Stomach (tissue), 9 donors: Measurements from ENCODE around the gene EIF4A3. TPM values are rescaled to one million over a fixed set of nuclear protein-coding genes. Genes with fewer than 3 reads are reported as not detected.

Experiments used
- DNase-seq, 2 donors: peaks; one replicate each; pipeline versions ENCODE4 v3.0.0 to v3.0.0-alpha.2; 2013 to 2019
- H3K27ac ChIP-seq, 5 donors: fragments of 200-600 bp in 4 of 5; sonication (generic) in 4 of 5; one replicate each; pipeline ENCODE4 v1.5.1; 2013 to 2019; ENCODE audit warnings: mild to moderate bottlenecking in 1 of 5, moderate library complexity in 1 of 5
- H3K27me3 ChIP-seq, 3 donors: fragments of 200-600 bp; sonication (generic); one replicate each; pipeline ENCODE4 v1.5.1; 2017 to 2019; ENCODE audit warnings: mixed run types in 1 of 3
- H3K36me3 ChIP-seq, 4 donors: fragments of 200-600 bp; sonication (generic); 1 replicate in 3 of 4; 2 replicates in 1 of 4; pipeline ENCODE4 v1.5.1; 2016 to 2019
- H3K4me1 ChIP-seq, 4 donors: fragments of 200-600 bp; sonication (generic); one replicate each; pipeline ENCODE4 v1.5.1; 2016 to 2019
- H3K4me3 ChIP-seq, 4 donors: fragments of 200-600 bp; sonication (generic) in 3 of 4; one replicate each; pipeline ENCODE4 v1.5.1; 2016 to 2019; ENCODE audit warnings: mild to moderate bottlenecking in 1 of 4
- H3K9me3 ChIP-seq, 4 donors: fragments of 200-600 bp; sonication (generic); one replicate each; pipeline ENCODE4 v1.5.1; 2016 to 2019
- CTCF ChIP-seq, 7 experiments: fragments of 450-650 bp in 4 of 7; fragments of 200-600 bp in 3 of 7; sonication (generic) in 3 of 7; IDR thresholded peaks; one replicate each; pipeline ENCODE4 v1.5.1; 2016 to 2019; ENCODE audit warnings: antibody characterized with exemption in 7 of 7, control low read depth in 2 of 7, mild to moderate bottlenecking in 1 of 7
- EP300 ChIP-seq: sonication (generic); formaldehyde crosslinking; IDR thresholded peaks from one replicate; pipeline ENCODE4 v1.6.1; 2017; ENCODE audit warnings: antibody characterized with exemption
- POLR2A ChIP-seq, 4 donors: fragments of 450-650 bp; IDR thresholded peaks; one replicate each; pipeline ENCODE4 v1.6.1; 2016; ENCODE audit warnings: antibody characterized with exemption in 4 of 4, control low read depth in 2 of 4, mild to moderate bottlenecking in 1 of 4, moderate library complexity in 1 of 4
- POLR2AphosphoS5 ChIP-seq, 3 donors: sonication (generic); formaldehyde crosslinking; IDR thresholded peaks; one replicate each; pipeline ENCODE4 v1.6.1; 2016; ENCODE audit warnings: antibody characterized with exemption in 3 of 3
- WGBS, 5 donors: extraction: QIAGEN DNeasy Blood & Tissue Kit in 3 of 5; methylation state at CpG; one replicate each; pipeline versions ENCODE4 v1.1.5 to v1.1.7; 2013 to 2018; 5-methylcytosine and 5-hydroxymethylcytosine counted together
- intact Hi-C: fragments of 100-400 bp; cut with DNase I; formaldehyde crosslinking; loops from one replicate; pipeline ENCODE4 v1.15.1; 2023; ENCODE audit warnings: low total_unique reads
- polyA plus RNA-seq, 3 donors: library from polyadenylated mRNA; stranded (reverse); fragments of 200-250 nt; gene quantifications; one replicate each; pipeline ENCODE4 v1.2.3, GENCODE V29; 2013
- total RNA-seq, 5 donors: library from RNA; depleted of rRNA; stranded (reverse); fragments of >200 nt; gene quantifications; one replicate each; pipeline versions ENCODE4 v1.1.0 to v1.2.3, GENCODE V29; 2014 to 2016
- donor health status: healthy with polysubstance abuse.
- donor health status: Bipolar disorder and iron deficiency.
- donor health status: healthy.

EIF4A3 gene
- total and polyA plus RNA-seq, 8 donors: 17.5 to 78.2 (median 49.2) TPM

- TF ChIP-seq EP300 (no peak), POLR2AphosphoS5 (IDR thresholded peaks at IDR 0.05) (no peak), CTCF (IDR thresholded peaks at IDR 0.05) (no peak), POLR2A (IDR thresholded peaks at IDR 0.05) (no peak)
- intact Hi-C loops: no loop called here
- Histone ChIP-seq H3K4me3 (no peak overlapping the region), H3K27ac (no peak overlapping the region), H3K9me3 (no peaks in the 10 kb centered on the region), H3K27me3 (peaks cover 0 to 54% (median 0%) of the 10 kb centered on the region in 3 donors), H3K4me1 (no peaks in the 10 kb centered on the region), H3K36me3 (no peaks in the 10 kb centered on the region)
- 80 to 86% (median 83%) methylated on average over 9 to 14 of the region's 14 CpGs for WGBS, 5 donors
- no peak for DNase-seq
Measured at GRCh38 chr17:80195141-80195540, 48.2 kb upstream of the EIF4A3 start.

GRCh38 chr17:80191865-80192661 lies 45.1 kb upstream of the EIF4A3 start:
- H3K4me1 ChIP-seq: peaks cover 9 to 14% (median 11%) of the 10 kb centered on the region in 4 donors
- no peak overlapping the region for H3K27ac ChIP-seq
- peak in 1 of 2 donors; percentile 52 for DNase-seq
- intact Hi-C loops: no loop called here
- no peaks in the 10 kb centered on the region for H3K36me3 ChIP-seq
- peaks cover 0 to 46% (median 0%) of the 10 kb centered on the region in 3 donors for H3K27me3 ChIP-seq
- no peak overlapping the region for H3K4me3 ChIP-seq
- TF ChIP-seq POLR2A (IDR thresholded peaks at IDR 0.05): no peak
- TF ChIP-seq CTCF (IDR thresholded peaks at IDR 0.05): no peak
- TF ChIP-seq EP300: no peak
- no peak for TF ChIP-seq POLR2AphosphoS5 (IDR thresholded peaks at IDR 0.05)
- H3K9me3 ChIP-seq: no peaks in the 10 kb centered on the region
- WGBS, 5 donors: 61 to 66% (median 65%) methylated on average over 28 to 29 of the region's 29 CpGs

GRCh38 chr17:80191192-80191591 lies 44.3 kb upstream of the EIF4A3 start:
- H3K27ac ChIP-seq: no peak overlapping the region
- intact Hi-C loops: no loop called here
- WGBS, 5 donors: 82 to 86% (median 85%) methylated on average over 19 to 20 of the region's 20 CpGs

GRCh38 chr17:80190716-80191115 lies 43.8 kb upstream of the EIF4A3 start:
- Histone ChIP-seq H3K27ac (no peak overlapping the region), H3K9me3 (no peaks in the 10 kb centered on the region), H3K4me3 (no peak overlapping the region), H3K27me3 (peaks cover 0 to 44% (median 0%) of the 10 kb centered on the region in 3 donors), H3K36me3 (no peaks in the 10 kb centered on the region), H3K4me1 (peaks cover 11 to 16% (median 13%) of the 10 kb centered on the region in 4 donors)
- no peak for DNase-seq
- TF ChIP-seq POLR2A (IDR thresholded peaks at IDR 0.05) (no peak), EP300 (no peak), POLR2AphosphoS5 (IDR thresholded peaks at IDR 0.05) (no peak)
- 87 to 95% (median 94%) methylated on average over 10 of the region's 10 CpGs for WGBS, 5 donors
- intact Hi-C loops: no loop called here

More at GRCh38 chr17:80191192-80191591, 44.3 kb upstream of the EIF4A3 start:
- H3K27me3 ChIP-seq: peaks cover 0 to 46% (median 0%) of the 10 kb centered on the region in 3 donors
- peaks cover 11 to 16% (median 13%) of the 10 kb centered on the region in 4 donors for H3K4me1 ChIP-seq
- no peak for DNase-seq
- no peak overlapping the region for H3K4me3 ChIP-seq
- no peaks in the 10 kb centered on the region for H3K36me3 ChIP-seq
- no peaks in the 10 kb centered on the region for H3K9me3 ChIP-seq
- TF ChIP-seq EP300: no peak
- TF ChIP-seq POLR2AphosphoS5 (IDR thresholded peaks at IDR 0.05): no peak
- TF ChIP-seq POLR2A (IDR thresholded peaks at IDR 0.05): no peak
- TF ChIP-seq CTCF (IDR thresholded peaks at IDR 0.05): no peak

- Histone ChIP-seq H3K4me1 (peaks cover 11 to 16% (median 13%) of the 10 kb centered on the region in 4 donors), H3K4me3 (no peak overlapping the region), H3K27ac (no peak overlapping the region), H3K27me3 (peaks cover 0 to 33% (median 0%) of the 10 kb centered on the region in 3 donors), H3K9me3 (no peaks in the 10 kb centered on the region), H3K36me3 (no peaks in the 10 kb centered on the region)
- DNase-seq: no peak
- intact Hi-C loops: no loop called here
- WGBS, 5 donors: 89 to 93% (median 93%) methylated on average over 23 of the region's 23 CpGs
- TF ChIP-seq POLR2AphosphoS5 (IDR thresholded peaks at IDR 0.05) (no peak), EP300 (no peak), CTCF (IDR thresholded peaks at IDR 0.05) (no peak), POLR2A (IDR thresholded peaks at IDR 0.05) (no peak)
Measured at GRCh38 chr17:80189611-80190010, 42.7 kb upstream of the EIF4A3 start.
